SH-SY5Y (cell line): ENCODE measurements around the gene ZSCAN22.

ENCODE experiments used
- GATA2 ChIP-seq: IDR thresholded peaks from 2 replicates; pipeline ENCODE4 v1.6.1; 2011; ENCODE audit warnings: mild to moderate bottlenecking, low read depth, low read length
- GATA3 ChIP-seq: IDR thresholded peaks from 2 replicates; pipeline ENCODE4 v1.6.1; 2011; ENCODE audit warnings: low read depth, mild to moderate bottlenecking, low read length, moderate library complexity

Gene ZSCAN22

DNA sequence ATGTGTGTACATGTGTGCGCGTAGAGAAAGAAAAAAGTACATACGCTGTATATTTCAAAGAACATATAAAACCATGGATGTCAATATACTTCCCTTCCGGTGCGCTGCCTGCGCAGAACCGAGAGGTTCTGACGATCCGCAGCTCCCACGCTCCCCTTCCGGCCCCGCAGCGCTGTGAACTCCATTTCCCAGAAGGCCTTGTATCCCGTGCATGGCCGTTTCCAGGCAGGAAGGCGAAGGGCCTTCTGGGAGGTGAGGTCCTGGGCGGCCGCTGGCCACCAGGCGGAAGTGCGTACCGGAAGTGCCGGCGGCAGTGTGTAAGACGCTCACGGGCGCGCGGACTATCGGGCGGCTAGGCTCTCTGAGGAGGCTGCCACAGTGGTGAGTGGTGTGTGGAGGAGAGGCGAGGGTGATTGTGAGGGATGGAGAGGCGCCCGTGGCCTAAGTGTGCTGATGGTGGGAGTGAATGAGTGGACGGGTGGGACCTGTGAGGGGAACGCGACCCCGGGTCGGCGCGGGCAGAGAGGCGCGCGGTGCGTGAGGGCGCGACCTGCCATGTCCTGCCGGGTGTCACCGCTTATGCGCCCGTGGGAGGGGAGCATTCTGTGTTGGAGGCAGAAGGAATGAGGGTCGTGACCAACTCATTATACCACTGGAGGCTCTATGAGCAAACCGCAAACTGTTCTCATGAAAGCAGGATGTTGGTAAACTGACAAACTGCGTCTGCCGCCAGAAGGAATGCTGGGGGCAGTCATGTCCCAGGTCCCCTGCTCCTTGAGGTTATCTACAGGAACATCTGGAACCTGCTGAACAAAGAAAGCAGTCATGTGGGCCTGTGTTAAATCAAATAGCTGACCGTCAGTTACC is 21.5 kb upstream of the ZSCAN22 start, which contains the start of gene ERVK3-1:
Gene ERVK3-1 (plus strand): TSS at position 313 of the 867 bp plus-strand sequence. CDS start 6,792 bp downstream, outside the sequence.
- TF ChIP-seq GATA2 = no peak
- TF ChIP-seq GATA3 = no peak

DNA sequence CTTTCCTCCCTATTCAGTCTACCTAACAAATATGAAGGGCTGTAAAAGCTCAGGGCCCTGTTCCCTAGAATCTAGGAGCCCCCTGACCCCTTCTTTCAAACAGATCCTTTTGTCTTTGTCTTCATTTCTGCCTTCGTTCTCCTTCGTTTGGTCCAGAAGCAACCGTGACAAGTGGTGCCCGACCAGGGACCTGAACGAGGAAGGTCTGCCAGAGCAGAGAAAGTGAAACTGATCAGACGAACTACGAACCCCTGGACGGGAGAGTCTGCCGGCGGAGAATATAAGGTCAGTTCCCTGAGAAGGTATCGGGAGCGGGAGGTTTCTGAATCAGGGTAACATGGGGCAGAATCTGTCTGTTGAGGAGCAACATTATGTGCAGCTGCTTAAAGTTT is 20.9 kb upstream of the ZSCAN22 start:
- TF ChIP-seq GATA3 (no peak), GATA2 (no peak)

DNA sequence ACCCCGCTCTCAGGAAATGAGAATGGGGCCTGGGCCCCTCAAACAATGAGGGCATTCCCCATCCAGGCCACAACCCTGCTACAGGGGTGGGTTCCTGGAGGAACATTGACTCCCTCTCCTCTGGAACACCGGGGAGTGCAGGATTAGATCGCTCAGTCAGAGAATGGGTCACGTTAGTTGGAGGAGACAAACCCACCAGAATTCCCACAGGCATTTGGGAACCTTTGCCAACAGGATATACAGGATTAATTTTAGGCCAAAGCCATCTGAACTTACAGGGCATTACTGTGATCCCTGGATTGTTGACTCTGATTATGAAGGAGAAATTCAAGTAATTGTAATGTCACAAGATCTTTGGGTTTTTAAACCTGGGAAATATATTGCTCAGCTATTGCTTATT is 19.1 kb upstream of the ZSCAN22 start:
- TF ChIP-seq GATA2 (no peak), GATA3 (no peak)

GRCh38 chr19:58311345-58311865 is 15.4 kb upstream of the ZSCAN22 start:
- TF ChIP-seq GATA2 = no peak
- TF ChIP-seq GATA3 = no peak

DNA sequence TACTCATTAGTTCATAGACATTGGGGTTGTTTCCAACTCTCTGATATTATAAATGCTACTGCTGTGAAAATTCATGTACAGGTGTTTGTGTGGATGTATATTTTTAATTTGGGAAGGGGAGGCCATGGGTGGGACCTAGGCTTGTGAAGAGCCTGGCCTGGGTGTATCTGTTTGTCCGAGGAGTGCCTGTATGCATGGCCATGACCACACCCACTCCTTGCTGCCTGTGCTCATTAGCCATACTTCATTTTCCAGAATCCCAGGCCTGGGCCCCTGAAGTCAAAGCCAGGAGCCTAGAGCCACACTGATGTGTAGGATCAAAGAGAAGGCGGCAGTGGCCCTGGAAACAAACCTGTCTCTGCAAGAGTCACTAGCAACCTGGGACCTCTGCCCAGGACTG is 11.2 kb upstream of the ZSCAN22 start:
- TF ChIP-seq GATA2 = no peak
- no peak for TF ChIP-seq GATA3

- TF ChIP-seq GATA2 (no peak), GATA3 (no peak)
These were observed 9.2 kb upstream of the ZSCAN22 start for GRCh38 chr19:58317476-58318072.

DNA sequence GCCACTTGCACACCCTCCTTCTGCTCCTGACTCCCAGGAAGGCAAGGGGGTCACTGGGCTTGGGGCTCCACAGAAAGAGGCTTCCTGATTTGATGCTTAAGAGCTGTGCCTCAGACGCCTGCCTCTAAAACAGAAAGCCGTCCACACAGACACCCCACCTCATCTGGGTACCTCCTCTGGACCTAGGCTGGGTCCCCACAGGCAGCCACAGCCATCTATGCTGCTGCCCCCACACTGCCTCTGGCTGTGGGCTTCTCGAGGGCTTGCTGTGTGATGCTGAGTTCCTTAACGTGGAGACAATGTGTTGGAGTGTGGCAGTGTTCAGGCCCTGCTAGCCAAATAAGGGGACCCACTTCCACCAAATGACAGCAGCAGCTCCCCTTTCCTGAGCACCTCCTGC is 8.5 kb upstream of the ZSCAN22 start:
- TF ChIP-seq GATA3 (no peak), GATA2 (no peak)

DNA sequence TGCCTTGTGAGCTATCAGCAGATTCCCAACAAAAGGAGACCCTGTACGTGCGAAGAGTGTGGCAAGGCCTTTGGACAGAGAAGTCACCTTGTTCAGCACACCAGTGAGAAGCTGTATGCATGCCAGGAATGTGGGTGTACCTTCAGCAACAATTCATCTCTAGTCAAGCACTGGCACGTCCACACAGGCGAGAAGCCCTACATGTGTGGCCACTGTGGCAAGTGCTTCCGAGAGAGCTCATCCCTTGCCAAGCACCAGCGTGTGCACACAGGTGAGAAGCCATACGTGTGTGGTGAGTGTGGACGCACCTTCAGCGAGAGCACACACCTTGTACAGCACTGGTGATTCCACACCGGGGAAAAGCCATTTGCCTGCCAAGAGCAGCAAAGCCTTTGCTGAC is 7.6 kb upstream of the ZSCAN22 start:
- TF ChIP-seq GATA2 (no peak), GATA3 (no peak)

DNA sequence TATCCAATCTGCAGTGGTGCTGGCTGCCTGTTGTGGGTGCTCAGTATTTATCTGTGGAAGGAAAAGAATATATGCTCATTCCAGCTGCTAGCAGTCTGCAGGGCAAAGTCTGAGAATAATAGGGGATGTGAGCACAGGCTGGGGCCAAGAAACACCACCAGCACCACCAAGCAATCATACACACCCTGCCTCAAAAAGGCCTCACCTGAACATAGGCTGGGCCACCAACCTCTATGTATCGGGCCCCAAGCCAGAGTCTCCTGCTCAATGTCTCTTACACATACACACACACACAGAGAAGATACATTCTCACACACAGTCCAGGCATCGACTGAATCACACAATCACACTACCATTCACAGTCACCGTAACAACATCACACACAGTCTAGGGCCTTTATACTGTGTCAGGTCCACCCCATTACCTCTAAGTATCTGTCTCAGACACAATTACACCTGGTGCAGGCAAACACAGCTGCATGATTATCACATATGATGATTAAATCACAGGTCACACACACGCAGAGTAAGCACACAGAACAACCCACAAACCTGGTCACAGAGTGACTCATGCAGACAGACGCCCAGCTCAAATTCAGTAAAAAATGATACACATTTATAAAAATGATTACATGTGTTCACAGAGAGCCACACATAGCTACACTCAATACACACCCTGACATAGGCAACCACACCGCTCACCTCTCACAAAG is 1.3 kb upstream of the ZSCAN22 start:
- no peak for TF ChIP-seq GATA3
- no peak for TF ChIP-seq GATA2

GRCh38 chr19:58326501-58326913 is 287 bp upstream of the ZSCAN22 start:
- TF ChIP-seq GATA2 (no peak), GATA3 (no peak)

DNA sequence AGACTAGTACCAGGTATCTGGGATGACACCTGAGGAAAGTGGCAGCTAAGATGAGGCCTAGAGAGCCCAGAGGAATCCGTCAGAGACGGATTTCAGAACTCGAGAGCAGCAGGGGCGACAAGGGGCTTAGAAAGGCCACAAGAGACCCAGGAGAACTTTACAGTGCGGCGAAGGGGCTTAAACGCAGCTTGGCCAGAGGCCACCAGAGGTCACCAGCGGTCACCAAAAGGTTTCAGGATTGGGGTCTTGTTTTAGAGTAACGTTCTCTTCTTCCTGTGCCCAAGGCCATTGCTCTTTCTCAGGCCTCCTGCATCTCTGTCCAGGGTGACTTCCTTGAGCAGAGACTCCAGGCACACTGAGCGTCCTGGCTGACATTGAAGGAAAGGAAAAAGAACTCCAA is 2.2 kb downstream of the ZSCAN22 start:
- TF ChIP-seq GATA2 (no peak), GATA3 (no peak)

- TF ChIP-seq GATA2 = no peak
- TF ChIP-seq GATA3 = no peak
These were observed 3.7 kb downstream of the ZSCAN22 start for GRCh38 chr19:58330458-58330857.

DNA sequence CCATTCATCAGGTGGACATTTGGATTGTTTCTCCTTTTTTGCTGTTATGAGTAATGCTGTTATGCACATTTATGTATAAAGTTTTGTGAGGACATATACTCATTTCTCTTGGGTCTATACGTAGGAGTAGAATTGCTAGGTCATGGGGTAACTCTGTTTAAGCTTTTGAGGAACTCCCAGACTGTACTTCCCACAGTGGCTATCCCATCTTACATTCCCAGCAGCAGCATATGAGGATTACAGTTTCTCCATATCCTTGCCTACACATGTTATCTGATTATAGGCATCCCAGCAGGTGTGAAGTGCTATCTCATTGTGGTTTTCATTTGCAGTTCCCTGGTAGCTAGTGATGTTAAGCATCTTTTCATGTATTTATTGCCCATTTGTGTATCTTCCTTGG is 5.9 kb downstream of the ZSCAN22 start:
- TF ChIP-seq GATA2 = no peak
- TF ChIP-seq GATA3 = no peak

DNA sequence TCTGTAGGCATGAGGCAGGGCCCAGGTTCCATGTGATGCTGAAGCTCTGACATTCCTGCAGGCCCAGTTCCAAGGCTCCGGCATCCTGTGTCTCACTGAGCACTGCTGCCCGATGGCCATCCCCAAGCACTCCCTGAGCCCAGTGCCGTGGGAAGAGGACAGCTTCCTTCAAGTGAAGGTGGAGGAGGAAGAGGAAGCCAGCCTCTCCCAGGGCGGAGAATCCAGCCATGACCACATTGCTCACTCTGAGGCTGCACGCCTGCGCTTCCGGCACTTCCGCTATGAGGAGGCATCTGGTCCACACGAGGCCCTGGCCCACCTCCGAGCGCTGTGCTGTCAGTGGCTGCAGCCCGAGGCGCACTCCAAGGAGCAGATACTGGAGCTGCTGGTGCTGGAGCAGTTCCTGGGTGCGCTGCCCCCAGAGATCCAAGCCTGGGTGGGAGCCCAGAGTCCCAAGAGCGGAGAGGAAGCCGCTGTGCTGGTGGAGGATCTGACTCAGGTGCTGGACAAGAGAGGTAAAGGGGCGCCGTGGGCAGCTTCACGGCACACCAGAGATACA is 8.0 kb downstream of the ZSCAN22 start:
- TF ChIP-seq GATA3 (no peak), GATA2 (no peak)

- TF ChIP-seq GATA2 (no peak), GATA3 (no peak)
These were observed 8.8 kb downstream of the ZSCAN22 start for GRCh38 chr19:58335630-58336029.
